GM12872 (cell line): ENCODE measurements around the gene DERL3.
A peak's percentile ranks its signal among the peaks of the same experiment; 100 is the strongest.

Experiments used
- CTCF ChIP-seq: IDR thresholded peaks from 3 replicates; pipeline ENCODE4 v1.5.1; 2011; ENCODE audit warnings: low read depth, mild to moderate bottlenecking, low read length, moderate library complexity; ENCODE audit not compliant: insufficient read depth

Gene DERL3

GRCh38 chr22:23850136-23850611, 11.4 kb upstream of the DERL3 start:
- no peak for TF ChIP-seq CTCF

- TF ChIP-seq CTCF = peak; percentile 88
Observed at GRCh38 chr22:23849009-23850006, 10.5 kb upstream of the DERL3 start.

- TF ChIP-seq CTCF = no peak
Observed at GRCh38 chr22:23847991-23848864, 9.4 kb upstream of the DERL3 start.

- no peak for TF ChIP-seq CTCF
Observed at GRCh38 chr22:23847310-23847920, 8.6 kb upstream of the DERL3 start.

GRCh38 chr22:23846081-23846469, 7.3 kb upstream of the DERL3 start:
- no peak for TF ChIP-seq CTCF

- no peak for TF ChIP-seq CTCF
Observed at GRCh38 chr22:23845265-23846080, 6.7 kb upstream of the DERL3 start.
